Measurements from ENCODE around the gene LMF1. TPM values are rescaled to one million over a fixed set of nuclear protein-coding genes. Genes with fewer than 3 reads are reported as not detected.

Gene LMF1
- polyA plus RNA-seq, 5 donors = 13.8 to 22.3 (median 20.2) TPM

DNA sequence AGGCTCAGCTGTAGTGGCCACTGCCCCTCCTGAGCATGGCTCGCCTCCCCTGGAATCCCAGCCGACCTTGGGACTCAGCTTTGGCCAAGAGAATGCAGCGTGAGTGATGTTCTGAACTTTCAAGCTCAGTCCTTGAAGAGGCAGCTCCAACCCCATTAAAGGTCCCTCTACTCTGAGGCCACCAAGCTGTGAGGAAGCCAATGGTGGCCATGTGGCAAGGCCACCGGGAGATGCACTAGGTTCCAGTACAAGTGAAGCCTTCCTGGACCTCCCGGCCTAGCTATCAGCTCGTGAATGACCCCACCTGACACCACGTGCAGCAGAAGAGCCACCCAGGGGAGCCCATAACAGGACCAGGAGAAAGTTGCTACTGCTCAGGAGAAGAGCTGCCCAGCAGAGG is 88.5 kb downstream of the LMF1 start:
- DNase-seq = no peak

DNA sequence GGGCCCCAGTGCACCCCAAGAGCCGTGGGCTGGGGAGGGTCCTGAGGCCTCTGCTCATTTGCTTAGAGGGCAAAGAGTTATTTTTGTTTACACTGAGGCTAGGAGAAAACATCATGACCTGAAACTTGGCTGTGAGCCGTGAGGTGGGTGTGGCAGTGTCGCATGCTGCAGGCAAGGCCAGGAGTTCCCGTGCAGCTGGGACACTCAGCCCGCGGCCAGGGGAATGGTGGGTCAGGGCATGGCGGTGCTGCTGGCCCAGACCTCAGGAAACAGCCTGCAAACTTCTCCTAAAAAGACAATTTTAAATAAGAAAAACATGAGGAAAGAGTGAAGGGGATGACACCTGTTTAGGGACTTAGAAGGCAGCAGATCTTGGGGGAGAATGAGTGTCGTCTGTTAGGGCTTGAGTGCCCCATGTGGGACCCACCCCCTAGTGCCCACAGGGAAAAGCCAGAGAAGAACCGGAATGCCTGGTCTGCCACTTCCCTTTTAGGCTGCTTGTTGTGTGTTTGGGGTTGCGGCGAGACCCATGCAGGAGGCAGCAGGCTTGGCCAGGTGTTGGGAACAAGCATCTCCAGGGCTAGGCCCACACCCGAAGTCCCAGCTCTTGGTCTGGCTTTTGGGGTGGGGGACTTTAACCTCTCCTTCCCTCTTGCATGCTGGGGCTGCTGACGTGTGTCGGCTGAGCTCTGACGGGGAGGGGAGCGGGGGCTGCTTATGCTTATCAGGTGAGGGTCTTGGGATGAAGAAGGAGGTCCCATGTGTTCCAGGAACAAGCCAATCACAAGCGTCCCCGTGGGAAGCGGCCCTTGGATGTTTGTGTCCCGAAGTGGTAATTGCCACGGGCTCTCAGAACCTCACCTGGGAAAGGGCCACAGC is 89.3 kb downstream of the LMF1 start:
- no peak for DNase-seq

DNA sequence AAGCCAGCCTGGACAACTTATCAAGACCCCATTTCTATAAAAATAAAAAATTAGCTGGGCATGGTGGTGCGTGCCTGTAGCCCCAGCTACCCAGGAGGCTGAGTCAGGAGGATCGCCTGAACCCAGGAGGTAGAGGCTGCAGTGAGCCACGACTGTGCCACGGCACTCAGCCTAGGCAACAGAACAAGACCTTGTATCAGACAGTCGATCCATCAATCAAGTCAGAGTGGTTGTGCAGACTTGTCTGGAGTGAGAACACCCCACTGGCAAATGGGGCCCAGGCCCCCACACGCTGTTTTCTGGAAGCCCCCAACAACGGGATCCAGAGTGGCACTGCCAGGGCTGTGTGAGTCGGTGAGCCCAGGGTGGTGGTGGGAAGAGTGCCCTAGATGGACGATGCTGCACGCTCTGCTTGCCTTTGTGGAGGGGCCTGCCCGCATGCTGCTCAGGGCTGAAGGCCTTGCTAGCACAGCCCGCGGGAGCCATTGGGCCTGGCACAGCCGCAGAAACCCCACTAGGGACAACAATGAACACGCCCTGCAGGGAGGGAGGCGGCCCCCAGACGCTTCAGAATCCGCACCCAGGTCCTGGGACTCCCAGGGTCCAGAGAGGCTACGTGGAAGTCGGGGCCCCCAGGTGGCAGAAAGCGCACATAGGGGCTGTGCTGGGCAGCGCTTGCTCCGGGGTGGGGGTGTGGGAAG is 90.2 kb downstream of the LMF1 start:
- no peak for DNase-seq

DNA sequence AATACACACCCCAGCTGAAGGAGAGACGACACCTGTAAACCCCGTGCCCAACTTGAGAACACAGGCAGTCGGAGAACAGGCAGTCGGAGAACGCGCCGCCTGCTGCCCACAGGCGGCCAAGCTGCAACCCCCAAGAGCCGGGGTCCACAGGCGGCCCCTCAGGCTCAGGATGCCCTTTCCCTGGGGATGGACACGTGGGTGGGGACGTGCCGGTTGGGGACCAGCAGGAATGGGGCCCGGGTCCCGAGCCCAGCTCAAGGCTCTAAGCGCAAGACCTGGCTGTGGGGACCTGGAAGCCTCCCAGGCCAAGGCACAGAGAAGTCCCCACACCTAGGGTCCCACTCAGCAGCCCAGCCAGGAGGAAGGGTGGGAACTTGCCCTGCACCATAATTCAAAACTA is 90.8 kb downstream of the LMF1 start:
- no peak for DNase-seq

DNA sequence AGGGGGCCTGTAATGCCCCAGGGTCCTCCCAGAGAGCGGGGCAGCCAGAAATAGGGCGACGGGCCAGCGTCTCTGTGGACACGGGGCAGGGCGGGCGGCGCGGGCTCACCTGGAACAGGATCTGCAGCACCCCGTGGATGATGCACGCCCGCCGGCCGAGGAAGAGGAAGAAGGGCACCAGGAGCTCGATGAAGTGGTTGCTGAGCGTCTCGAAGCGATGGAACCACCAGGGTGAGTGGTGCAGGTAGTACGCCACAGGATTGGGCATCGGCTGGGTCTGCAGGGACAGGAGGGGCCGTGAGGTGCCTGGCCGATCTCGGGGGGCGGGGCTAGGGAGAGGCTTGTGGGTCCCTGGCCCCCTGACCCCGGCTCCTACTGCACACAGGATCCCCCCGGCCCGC is 91.3 kb downstream of the LMF1 start:
- no peak for DNase-seq

DNA sequence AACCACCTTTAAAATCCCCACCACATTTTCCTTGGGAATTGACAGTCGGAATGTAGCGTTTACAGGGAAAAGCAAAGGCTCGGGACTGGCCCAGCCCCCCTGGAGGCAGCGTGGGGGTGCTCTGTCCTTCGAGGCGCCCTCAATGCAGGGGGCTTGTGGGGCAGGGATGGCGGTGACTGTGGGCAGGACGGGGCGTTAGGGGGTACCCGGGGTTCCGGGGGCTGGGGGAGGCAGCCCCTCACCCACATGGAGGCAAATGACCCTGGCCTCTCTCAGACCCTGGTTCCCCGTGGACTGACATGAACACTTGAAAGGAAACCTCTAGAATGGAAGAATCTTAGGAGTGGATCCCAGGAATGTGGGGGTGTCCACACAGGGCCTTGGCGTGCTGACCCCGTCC is 91.9 kb downstream of the LMF1 start:
- DNase-seq = no peak

DNA sequence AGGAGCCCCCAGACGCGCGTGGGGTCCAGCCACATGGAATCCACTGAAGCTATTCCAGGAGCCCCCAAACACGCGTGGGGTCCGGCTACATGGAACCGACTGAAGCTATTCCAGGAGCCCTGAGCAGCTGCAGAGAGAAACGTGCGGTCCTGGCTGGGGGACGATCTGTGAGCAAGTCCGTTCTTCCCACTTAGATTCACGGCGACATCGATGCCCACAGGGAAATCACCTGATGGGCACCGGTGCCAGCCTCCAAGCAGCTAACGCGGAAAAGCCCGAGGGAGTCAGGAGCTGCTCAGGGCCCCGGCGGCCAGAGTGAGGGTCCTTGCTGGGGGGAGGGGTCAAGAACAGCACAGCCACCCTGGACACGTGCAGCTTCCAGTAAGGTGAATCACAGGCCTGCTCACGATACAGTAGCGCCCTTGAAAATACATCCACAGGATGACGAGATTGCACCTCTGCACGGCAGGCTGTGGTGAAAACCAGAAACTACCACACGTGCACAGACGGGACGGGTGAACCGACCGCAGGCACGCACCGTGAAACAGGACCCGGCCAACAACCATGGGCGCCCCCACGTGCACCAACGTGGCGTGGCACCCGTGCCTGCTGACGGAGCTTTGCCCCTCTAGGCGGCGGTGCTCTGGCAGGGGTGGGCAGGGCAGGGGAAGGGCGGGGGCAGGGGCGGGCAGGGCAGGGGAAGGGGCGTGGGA is 92.6 kb downstream of the LMF1 start:
- DNase-seq = no peak

DNA sequence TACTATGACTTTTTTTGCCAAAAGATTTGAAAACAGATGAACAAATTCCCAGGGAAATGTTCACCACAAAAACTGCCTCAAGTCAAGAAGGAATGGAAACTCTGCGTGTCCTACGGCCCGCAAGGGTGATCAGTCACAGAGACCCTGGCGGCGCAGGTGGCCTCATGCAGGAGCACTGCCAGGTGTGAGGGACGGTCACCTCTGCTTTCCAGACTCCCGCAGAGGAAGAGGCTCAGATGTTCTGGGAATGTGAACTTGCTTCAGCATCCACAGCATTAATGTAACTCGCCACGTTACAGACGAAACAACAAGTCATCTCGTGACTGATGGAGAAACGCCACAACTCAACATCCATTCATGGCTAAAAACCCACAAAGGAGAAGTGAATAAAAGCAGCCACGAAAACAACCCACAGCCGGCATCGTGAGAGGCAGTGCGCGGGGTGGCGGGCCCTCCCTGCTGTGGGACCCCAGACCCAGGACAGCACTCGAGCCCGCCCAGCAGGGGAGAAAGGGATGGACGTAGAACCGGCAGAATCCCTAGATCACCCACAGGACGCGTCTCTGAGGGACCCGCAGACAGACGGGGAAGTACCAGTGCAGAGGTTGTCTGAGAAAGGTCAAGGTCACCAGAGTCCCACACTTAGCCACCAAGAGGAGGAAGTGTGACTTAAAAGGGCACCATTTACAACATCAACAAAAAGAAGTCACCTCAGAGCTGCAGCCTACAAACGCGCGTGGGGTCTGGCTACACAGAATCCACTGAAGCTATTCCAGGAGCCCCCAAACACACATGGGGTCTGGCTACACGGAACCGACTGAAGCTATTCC is 93.3 kb downstream of the LMF1 start:
- no peak for DNase-seq

DNA sequence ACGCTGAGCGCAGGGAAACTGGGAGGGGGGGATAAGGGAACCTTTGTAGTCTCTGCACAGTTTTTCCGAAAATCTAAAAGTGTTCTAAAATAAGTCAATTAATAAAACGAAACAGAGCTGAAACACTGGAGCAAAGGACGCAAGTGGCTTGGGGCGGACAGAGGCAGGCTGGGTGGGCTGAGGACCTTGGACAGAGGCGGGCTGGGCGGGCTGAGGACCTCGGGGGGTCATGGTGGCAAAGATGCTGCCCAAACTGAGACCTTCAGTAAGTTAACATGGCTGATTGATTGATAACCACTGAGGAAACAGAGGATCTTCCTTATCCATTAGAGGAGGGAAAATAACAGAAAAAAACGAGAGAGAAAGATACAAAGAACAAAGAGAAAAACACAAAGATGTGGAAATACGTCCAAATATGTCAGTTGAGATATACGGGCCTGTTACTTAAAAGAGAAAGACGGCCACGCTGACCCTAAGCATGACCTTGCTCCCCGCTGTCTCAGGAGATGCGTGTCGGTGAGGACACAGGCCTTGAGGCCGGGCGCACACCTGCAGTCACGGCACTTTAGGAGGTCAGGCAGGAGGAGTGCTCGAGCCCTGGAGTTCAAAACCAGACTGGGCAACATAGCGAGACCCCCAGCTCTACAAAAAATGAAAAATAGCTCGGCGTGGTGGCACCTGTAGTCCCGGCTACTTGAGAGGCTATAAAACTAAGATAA is 94.1 kb downstream of the LMF1 start:
- no peak for DNase-seq

DNA sequence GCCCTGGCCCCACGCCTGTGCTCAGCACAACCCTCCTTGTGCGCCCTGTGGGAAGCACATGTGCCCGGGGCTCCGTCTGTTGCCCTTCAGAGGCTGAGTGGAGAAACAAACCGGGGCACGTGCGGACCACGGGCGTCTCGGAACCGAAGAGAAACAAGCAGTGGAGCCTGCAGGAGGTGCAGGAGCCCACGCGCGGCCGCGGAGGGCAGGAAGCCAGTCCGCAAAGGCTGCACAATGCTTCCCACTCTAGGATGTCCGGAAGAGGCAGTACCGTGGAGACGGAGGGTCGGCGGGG is 94.8 kb downstream of the LMF1 start:
- DNase-seq = no peak

DNA sequence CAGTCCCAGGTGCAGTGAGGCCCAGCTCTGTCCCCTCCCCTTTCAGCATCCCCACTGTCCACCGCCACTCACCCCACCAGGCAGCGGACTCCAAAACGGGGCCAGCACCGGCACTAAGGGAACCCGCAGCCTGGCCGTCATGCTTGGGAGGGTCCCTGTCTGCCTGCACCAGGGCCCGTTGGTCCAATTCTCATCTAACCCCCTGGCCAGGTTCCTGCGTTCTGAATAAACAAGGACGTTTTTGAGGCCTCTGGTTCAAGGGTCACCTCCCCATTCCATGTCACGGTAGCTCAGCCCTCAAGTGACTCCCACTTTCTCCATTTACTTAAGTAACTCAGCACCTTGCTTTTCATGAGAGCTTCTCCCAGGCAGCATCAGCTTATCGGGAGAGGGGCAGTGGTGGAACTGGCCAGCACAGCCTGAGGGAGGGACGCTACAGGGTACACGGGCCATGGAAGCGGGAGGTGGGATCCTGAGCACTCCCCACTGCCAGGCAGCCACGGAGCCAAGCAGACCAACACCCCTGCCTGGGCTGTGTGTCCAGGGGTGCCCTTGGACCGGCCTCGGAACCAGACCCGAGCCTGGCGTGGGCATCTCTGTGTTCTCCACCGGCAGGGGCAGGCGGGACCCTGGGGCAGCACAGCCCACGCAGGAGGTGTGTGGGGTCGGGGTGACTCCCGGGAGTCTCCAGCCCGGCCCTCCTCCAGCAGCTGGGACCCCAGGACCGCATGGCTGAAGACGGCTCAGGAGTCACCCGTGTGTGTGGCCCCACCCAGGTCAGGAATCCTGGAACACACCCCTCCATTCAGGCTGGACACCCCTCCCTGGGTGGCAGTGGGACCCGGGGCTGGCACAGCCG is 95.4 kb downstream of the LMF1 start:
- no peak for DNase-seq

DNA sequence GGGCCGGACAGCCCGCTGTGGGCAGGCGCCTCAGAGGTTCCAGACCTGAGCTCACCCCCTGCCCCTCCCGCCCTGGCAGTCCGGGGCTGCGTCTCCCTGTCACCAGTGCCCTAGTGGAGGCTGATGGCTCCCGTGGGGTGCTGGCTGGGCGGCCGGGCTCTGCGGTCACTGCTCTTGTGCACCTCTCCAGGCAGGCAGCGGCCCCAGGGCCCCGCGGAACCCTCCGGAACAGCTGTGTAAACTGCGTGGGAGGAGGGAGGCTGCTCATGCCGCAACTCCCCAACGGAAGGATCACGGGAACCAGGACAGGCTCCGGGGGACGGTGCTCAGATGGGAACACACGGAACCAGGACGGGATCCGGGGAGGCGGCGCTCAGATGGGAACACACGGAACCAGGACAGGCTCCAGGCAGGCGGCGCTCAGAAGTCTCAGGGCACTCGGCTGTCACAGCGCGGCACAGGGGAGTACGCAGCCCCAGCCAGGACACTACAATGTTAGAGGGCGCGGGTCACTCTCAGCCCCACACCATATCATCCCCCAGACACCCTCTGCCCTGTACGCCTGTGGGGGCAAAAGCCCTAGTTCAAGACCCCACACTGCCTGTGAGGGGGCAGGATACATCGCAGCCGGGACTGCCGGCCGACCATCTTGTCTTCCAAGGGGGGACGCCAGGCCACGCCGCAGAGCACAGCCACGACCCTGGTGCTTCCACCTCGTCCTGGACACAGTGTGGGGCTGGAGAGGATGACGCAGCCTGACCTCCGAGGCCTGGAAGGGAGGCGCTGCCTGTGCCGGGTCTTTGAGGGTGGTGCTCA is 96.2 kb downstream of the LMF1 start:
- DNase-seq = no peak

DNA sequence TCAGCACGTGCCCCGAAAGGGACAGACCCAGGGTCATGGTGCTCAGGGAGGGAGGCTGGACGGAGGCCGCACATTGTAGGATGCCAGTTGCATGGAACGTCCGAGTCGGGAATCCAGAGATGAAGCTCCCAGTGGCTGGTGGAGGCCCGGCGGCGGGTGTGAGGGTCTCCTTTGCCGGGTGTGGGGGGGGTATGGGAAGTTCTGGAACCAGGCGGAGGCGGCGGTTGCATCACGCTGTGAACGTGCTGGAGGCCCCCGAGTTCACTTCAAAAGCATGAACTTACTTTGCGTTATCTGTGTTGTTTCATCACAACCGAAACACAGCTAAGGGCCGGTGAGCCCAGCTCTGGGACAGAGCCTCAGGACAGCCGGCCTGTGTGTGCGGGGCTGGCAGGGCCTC is 96.9 kb downstream of the LMF1 start:
- no peak for DNase-seq

DNA sequence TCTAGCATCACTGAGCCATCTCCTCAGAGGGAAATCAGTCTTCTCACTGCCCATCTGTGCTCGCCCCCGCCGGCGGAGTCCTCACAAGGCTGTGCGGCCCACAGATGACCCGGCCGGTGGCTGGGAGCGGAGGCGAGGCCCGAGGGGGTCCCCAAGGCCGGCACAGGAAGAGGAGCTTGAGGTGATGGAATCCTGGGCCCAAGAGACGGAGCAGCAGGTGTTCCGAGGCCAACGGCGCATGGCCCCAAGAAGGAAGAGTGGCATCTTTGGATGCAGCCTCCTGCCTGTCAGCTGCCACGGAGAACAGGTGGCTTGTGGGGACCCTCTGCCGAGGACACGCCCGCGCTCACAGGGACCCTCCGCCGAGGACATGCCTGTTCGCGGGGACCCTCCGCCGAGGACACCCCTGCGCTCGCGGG is 97.5 kb downstream of the LMF1 start:
- DNase-seq = no peak

DNA sequence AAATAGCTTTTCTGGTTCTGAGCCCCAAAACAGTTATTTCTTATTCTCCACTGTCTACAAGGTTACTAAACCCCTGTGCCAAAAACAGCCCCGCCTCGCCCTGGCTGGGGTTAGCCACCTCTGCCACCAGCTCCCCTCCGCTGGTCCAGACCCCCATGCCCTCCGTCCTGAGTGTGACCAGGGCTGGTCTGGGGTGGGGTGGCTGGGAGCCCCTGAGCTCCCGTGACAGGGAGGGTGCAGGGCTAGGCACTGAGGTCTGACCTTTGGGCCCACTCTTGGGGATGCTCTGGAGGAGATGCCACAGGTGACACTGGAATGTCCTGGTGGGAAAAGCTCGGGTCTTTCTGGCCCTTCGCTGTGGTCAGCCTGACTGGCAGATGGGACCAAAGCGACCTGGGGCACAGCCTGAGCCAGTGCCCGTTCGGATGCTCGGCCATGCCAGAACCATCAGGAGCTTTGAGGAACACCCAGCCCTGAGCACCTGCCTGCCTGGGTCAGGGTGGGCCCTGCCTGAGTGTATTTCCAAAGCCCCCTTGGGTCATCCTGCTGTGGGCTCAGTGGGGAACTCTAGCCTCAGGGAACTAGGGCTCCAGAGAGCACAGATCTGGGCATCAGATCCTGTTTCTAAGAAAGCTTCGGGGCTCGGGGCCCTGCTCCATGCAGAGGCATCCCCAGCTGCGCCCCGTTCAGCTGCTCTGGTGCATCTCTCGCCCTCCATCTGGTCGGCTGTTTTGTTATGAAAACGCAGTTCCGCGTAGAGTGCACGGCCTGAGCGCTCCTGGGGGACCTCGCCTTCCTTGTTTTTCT is 98.1 kb downstream of the LMF1 start:
- no peak for DNase-seq

DNA sequence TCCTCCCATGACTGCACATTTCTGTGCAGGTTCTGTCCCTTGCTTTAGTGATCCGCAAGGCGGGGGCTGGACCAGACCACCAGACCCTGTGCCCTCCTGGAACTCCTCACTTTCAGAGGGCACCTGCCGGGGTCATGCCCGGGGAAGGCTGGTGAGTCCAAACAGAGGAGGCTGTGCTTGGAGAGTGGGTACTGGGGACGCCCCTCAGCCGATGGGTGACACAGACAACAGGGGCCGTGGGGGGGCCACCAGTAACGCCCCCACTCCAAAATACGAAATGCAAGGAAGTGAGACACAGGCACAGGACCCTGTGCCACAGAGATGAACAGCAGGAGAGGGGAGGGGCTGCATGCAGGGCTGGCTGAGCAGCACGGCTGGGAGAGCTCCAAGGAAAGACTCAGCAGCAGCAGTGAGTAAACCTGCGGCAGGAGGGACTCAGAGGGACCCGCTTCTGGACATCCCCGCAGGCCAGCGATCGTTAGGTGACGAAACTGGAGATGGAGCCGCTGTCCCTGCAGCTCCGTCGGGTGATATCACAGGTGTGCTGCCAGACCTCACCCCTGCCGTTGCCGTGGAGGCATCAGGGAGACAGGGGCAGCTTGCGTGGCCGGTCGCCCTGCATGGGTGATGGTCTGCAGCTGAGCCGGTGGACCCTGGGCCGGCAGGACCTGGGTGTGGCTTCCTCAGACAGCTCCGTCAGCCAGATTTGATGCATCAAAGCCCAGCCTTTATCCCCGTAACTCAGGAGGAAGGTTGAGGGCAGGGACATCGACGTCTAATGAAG is 99.0 kb downstream of the LMF1 start:
- DNase-seq = no peak

DNA sequence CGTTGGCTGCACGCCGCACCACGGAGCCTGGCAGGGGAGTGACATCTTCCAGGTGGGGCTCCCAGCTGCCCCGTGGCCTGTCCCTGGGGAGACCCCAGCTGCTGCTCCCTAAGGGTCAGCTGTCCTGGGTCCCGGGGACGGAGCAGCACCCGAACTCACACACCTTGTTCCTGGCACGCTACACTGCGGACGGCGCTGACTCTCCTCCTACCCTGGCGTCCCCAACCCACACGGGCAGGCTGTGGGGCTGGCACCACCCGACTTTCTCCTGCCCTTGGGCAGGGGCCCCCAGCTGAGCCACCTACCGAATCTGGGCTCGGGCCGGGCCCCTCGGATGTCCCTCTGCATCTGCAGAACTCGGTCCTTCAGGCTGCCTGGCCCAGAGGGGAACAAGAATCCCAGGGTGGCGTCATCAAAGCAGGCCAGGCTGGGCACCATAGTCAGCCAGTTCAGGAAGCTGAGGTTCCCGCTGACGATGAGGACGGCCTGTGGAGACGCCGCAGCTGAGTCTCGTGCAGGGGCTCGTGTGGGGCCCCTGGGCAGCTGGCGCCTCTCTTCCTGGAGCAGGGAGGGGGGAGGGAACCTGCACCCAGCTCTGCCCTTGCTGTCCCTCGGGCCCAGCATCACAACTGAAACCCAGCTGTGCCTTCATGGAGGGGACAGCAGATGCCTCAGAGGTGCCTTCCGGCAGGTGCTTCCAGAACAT is 99.8 kb downstream of the LMF1 start:
- no peak for DNase-seq
